ENCODE measurements around the gene PLA2R1. TPM values are rescaled to one million over a fixed set of nuclear protein-coding genes. Genes with fewer than 3 reads are reported as not detected.
A peak's percentile ranks its signal among the peaks of the same experiment; 100 is the strongest.

PLA2R1 gene
- total RNA-seq, 1 experiment from 2014 or later: 1.1 TPM

DNA sequence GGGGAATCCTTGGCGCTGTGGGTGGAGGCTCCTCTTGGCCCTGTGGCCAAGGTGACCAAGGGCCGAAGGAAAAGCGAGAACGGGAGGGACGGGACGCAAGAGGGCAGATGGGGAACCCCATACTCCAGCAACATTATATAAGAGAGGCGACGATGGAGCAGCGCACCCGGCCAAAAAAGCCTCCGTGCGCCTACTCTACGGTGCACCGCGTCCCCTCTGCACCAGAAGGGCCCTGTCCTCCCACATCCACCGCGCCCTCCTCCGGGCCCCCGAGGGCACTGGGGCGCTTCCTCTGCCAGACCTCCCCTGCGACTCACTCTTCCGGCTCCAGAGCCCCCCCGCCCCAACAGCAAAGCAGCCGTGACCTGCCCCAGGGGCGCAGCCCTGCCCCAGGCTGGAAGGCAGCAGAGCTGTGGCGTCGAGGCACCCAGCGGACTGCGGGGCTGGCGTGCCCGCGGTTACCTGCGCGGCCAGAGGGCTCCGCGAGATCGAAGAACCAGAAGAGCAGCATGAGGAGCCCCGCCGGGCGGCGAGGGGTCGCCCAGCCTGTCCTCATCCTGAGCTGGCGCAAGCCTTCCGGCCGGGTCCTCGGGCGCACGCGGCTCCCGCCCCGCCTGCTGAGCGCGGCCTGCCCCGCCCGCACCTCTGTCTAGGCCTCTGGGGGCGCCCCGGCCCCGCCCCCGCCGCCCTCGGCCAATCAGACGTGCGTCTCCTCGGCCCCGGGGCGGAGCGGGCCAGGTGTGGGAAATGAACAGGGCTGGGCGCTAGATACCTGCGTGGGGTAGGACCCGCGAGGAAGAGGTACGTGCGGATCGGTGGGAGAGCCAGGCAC, 158.1 kb downstream of the PLA2R1 start, which contains the start of gene LY75:
LY75 (minus strand) TSS at position 630 of the 832 bp plus-strand sequence.
- H3K27me3 Mint-ChIP-seq (ENCODE audit: low read depth): peaks cover 65% of the 10 kb centered on the region
- H3K4me3 Mint-ChIP-seq: peak within 1 kb of the TSS; percentile 76
- no peak within 1 kb of the TSS for H3K27ac Mint-ChIP-seq
- ChIA-PET POLR2A (no interaction called here), CTCF (interaction anchor here (0.7 to 2.9 kb wide), 2 partner anchors 16 to 18 kb away, joined by 3 to 21 read pairs; no protein-coding TSS in a partner anchor)
- H3K9me3 Mint-ChIP-seq: no peaks in the 10 kb centered on the region
- peak; percentile 86 for DNase-seq (ENCODE audit: low spot score)
- ATAC-seq: peak; percentile 91
- peaks cover 4% of the 10 kb centered on the region for H3K4me1 Mint-ChIP-seq
- no peaks in the 10 kb centered on the region for H3K36me3 Mint-ChIP-seq
- TF ChIP-seq GABPB1 (CRISPR knock-in tag; IDR thresholded peaks at IDR 0.05): no peak
- TF ChIP-seq ZNF219 (CRISPR knock-in tag; IDR thresholded peaks at IDR 0.05; ENCODE audit: borderline replicate concordance): 0 out of 2 replicates have a peak, but pooled peaks have one; percentile 82
- no peak; the same call in 1 of the 2 replicates for TF ChIP-seq NFE2L1 (CRISPR knock-in tag; IDR thresholded peaks at IDR 0.05)
- TF ChIP-seq ATF1 (CRISPR knock-in tag; IDR thresholded peaks at IDR 0.05): 0 out of 2 replicates have a peak, but pooled peaks have one; percentile 43
- TF ChIP-seq, protein P1, sequence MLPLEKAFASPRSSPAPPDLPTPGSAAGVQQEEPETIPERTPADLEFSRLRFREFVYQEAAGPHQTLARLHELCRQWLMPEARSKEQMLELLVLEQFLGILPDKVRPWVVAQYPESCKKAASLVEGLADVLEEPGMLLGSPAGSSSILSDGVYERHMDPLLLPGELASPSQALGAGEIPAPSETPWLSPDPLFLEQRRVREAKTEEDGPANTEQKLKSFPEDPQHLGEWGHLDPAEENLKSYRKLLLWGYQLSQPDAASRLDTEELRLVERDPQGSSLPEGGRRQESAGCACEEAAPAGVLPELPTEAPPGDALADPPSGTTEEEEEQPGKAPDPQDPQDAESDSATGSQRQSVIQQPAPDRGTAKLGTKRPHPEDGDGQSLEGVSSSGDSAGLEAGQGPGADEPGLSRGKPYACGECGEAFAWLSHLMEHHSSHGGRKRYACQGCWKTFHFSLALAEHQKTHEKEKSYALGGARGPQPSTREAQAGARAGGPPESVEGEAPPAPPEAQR (CRISPR knock-in tag; IDR thresholded peaks at IDR 0.05): no peak
- TF ChIP-seq OVOL2 (CRISPR knock-in tag; IDR thresholded peaks at IDR 0.05; ENCODE audit: borderline replicate concordance): no peak
- TF ChIP-seq, protein P2, sequence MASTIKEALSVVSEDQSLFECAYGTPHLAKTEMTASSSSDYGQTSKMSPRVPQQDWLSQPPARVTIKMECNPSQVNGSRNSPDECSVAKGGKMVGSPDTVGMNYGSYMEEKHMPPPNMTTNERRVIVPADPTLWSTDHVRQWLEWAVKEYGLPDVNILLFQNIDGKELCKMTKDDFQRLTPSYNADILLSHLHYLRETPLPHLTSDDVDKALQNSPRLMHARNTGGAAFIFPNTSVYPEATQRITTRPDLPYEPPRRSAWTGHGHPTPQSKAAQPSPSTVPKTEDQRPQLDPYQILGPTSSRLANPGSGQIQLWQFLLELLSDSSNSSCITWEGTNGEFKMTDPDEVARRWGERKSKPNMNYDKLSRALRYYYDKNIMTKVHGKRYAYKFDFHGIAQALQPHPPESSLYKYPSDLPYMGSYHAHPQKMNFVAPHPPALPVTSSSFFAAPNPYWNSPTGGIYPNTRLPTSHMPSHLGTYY (CRISPR knock-in tag; IDR thresholded peaks at IDR 0.05): no peak
- TF ChIP-seq E2F4 (CRISPR knock-in tag; IDR thresholded peaks at IDR 0.05; ENCODE audit: borderline replicate concordance, low read depth): no peak
- TF ChIP-seq FOXP1 (CRISPR knock-in tag; IDR thresholded peaks at IDR 0.05; ENCODE audit: borderline replicate concordance): peak; percentile 78; the same call in 1 of the 2 replicates
- TF ChIP-seq ZNF121 (CRISPR knock-in tag; IDR thresholded peaks at IDR 0.05): no peak
- no peak for TF ChIP-seq MYBL2 (CRISPR knock-in tag; IDR thresholded peaks at IDR 0.05)
- TF ChIP-seq, protein P3, sequence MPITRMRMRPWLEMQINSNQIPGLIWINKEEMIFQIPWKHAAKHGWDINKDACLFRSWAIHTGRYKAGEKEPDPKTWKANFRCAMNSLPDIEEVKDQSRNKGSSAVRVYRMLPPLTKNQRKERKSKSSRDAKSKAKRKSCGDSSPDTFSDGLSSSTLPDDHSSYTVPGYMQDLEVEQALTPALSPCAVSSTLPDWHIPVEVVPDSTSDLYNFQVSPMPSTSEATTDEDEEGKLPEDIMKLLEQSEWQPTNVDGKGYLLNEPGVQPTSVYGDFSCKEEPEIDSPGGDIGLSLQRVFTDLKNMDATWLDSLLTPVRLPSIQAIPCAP (CRISPR knock-in tag; IDR thresholded peaks at IDR 0.05): peak; percentile 92; the same call in 1 of the 2 replicates
- TF ChIP-seq, protein P4, sequence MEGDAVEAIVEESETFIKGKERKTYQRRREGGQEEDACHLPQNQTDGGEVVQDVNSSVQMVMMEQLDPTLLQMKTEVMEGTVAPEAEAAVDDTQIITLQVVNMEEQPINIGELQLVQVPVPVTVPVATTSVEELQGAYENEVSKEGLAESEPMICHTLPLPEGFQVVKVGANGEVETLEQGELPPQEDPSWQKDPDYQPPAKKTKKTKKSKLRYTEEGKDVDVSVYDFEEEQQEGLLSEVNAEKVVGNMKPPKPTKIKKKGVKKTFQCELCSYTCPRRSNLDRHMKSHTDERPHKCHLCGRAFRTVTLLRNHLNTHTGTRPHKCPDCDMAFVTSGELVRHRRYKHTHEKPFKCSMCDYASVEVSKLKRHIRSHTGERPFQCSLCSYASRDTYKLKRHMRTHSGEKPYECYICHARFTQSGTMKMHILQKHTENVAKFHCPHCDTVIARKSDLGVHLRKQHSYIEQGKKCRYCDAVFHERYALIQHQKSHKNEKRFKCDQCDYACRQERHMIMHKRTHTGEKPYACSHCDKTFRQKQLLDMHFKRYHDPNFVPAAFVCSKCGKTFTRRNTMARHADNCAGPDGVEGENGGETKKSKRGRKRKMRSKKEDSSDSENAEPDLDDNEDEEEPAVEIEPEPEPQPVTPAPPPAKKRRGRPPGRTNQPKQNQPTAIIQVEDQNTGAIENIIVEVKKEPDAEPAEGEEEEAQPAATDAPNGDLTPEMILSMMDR (IDR thresholded peaks at IDR 0.05): no peak
- TF ChIP-seq CREM (CRISPR knock-in tag; IDR thresholded peaks at IDR 0.05): 0 out of 2 replicates have a peak, but pooled peaks have one; percentile 46
- TF ChIP-seq EMX1 (CRISPR knock-in tag; IDR thresholded peaks at IDR 0.05): no peak
- peak; percentile 87 for TF ChIP-seq ELF4 (CRISPR knock-in tag; IDR thresholded peaks at IDR 0.05; ENCODE audit: low read depth)
- no peak for TF ChIP-seq ZNF512 (CRISPR knock-in tag; IDR thresholded peaks at IDR 0.05; ENCODE audit: borderline replicate concordance)
- TF ChIP-seq JAZF1 (CRISPR knock-in tag; IDR thresholded peaks at IDR 0.05): no peak
- TF ChIP-seq ZNF317 (CRISPR knock-in tag; IDR thresholded peaks at IDR 0.05; ENCODE audit: borderline replicate concordance, low read depth): peak; percentile 36; the same call in 1 of the 2 replicates
- peak; percentile 15; the same call in 1 of the 2 replicates for TF ChIP-seq PRDM15 (CRISPR knock-in tag; IDR thresholded peaks at IDR 0.05)

All from WTC11 (cell line).